HepG2 (cell line): Measurements from ENCODE around the gene PRSS27. TPM values are rescaled to one million over a fixed set of nuclear protein-coding genes. Genes with fewer than 3 reads are reported as not detected.

Experiments
- ATAC-seq: fragments of 200-7000 bp; cut with Tn5 transposase; 3 replicates; pipeline ENCODE4 v1.9.1; 2020; ENCODE audit warnings: mild to moderate bottlenecking, moderate library complexity
- BruUV-seq: library from RNA; stranded (reverse); fragments of 400-500 nt; replicated peaks from 2 replicates; lab custom pipeline; 2021; lab: Mats Ljungman, UMichigan
- CTCF ChIA-PET: fragments of 300-600 bp; formaldehyde crosslinking; extraction: SDS; loops from one replicate; lab custom pipeline; 2021; ENCODE audit warnings: low total read pairs, inconsistent platforms, low intra/inter-chr PET ratio; lab: Yijun Ruan, JAX
- POLR2A ChIA-PET: fragments of 350-600 bp; sonication (Branson Sonifier 250); formaldehyde crosslinking; loops from one replicate; lab custom pipeline; 2020; ENCODE audit warnings: antibody characterized with exemption, inconsistent platforms; lab: Yijun Ruan, JAX
- DNase-seq: peaks from one replicate; pipeline ENCODE4 v3.0.0-alpha.2; 2015; ENCODE audit warnings: low spot score
- FAIRE-seq: peaks from 3 replicates; lab custom pipeline; 2011; peaks lifted over from hg19 to GRCh38; lab: Jason Lieb, UNC
- H2AFZ ChIP-seq: one replicate; pipeline ENCODE4 v1.6.1; 2011; ENCODE audit warnings: low read length, inconsistent platforms
- H3K27ac ChIP-seq: fragments of 300-600 bp; 3 replicates; pipeline ENCODE4 v1.8.0; 2011; ENCODE audit warnings: mixed run types, mild to moderate bottlenecking, mixed read lengths, low read length, inconsistent platforms; ENCODE audit not compliant: insufficient read depth; ENCODE audit errors: extremely low read length
- H3K27me3 ChIP-seq, 2 experiments: fragments of 200-600 bp in 1 of 2; 2 replicates in 1 of 2; 3 replicates in 1 of 2; pipeline versions ENCODE4 v1.6.0 to v1.8.0; 2011; ENCODE audit warnings: low read length in 2 of 2, mild to moderate bottlenecking in 2 of 2, moderate library complexity in 2 of 2, inconsistent platforms in 1 of 2; ENCODE audit not compliant: insufficient read depth in 2 of 2, control insufficient read depth in 1 of 2
- H3K36me3 ChIP-seq, 2 experiments: fragments of 200-600 bp in 1 of 2; replicated peaks in 1 of 2; 2 replicates in 1 of 2; 3 replicates in 1 of 2; pipeline versions ENCODE4 v1.5.1 to v1.8.0; 2011; ENCODE audit warnings: low read length in 2 of 2, inconsistent platforms in 1 of 2; ENCODE audit not compliant: insufficient read depth in 2 of 2, control insufficient read depth in 1 of 2
- H3K4me1 ChIP-seq: 2 replicates; pipeline ENCODE4 v1.5.1; 2012; ENCODE audit warnings: low read length, inconsistent platforms; ENCODE audit not compliant: insufficient read depth
- H3K4me2 ChIP-seq: 2 replicates; pipeline ENCODE4 v1.6.0; 2011; ENCODE audit warnings: low read depth, low read length, inconsistent platforms
- H3K4me3 ChIP-seq, 3 experiments: fragments of 200-600 bp in 1 of 3; sonication (generic), shearing (Covaris generic) in 1 of 3; replicated peaks in 1 of 3; 2 replicates each; pipeline ENCODE4 v1.5.1; 2011 to 2016; ENCODE audit warnings: low read length in 3 of 3, inconsistent platforms in 2 of 3, low read depth in 2 of 3, mild to moderate bottlenecking in 2 of 3, control low read depth in 1 of 3, mixed read lengths in 1 of 3; ENCODE audit not compliant: insufficient read depth in 1 of 3
- H3K79me2 ChIP-seq: one replicate; pipeline ENCODE4 v1.6.1; 2011; ENCODE audit warnings: low read length, inconsistent platforms; ENCODE audit not compliant: insufficient read depth
- H3K9ac ChIP-seq: 2 replicates; pipeline ENCODE4 v1.6.0; 2011; ENCODE audit warnings: mild to moderate bottlenecking, low read depth, low read length, inconsistent platforms; ENCODE audit not compliant: insufficient read depth
- H3K9me3 ChIP-seq: 2 replicates; pipeline ENCODE4 v1.5.1; 2012; ENCODE audit warnings: mild to moderate bottlenecking, low read length
- H4K20me1 ChIP-seq: 2 replicates; pipeline ENCODE4 v1.6.0; 2011; ENCODE audit warnings: inconsistent platforms, mild to moderate bottlenecking, low read length, moderate library complexity; ENCODE audit not compliant: insufficient read depth
- FOXA1 ChIP-seq, 2 experiments: fragments of 450-650 bp in 1 of 2; sonication (generic) in 1 of 2; formaldehyde crosslinking in 1 of 2; IDR thresholded peaks; 2 replicates each; pipeline versions ENCODE4 v1.4.0 to v1.6.1; 2016 to 2020; ENCODE audit warnings: missing genetic modification reagents in 1 of 2
- FOXM1 ChIP-seq: sonication (generic); formaldehyde crosslinking; IDR thresholded peaks from 2 replicates; pipeline ENCODE4 v1.5.0; 2020; ENCODE audit warnings: missing genetic modification reagents
- NFYB ChIP-seq: sonication (generic); formaldehyde crosslinking; IDR thresholded peaks from 2 replicates; pipeline ENCODE4 v1.4.0; 2020; ENCODE audit warnings: missing genetic modification reagents
- PITX1 ChIP-seq: sonication (generic); formaldehyde crosslinking; IDR thresholded peaks from 2 replicates; pipeline ENCODE4 v1.5.1; 2020; ENCODE audit warnings: mild to moderate bottlenecking, missing genetic modification reagents
- ZKSCAN5 ChIP-seq: sonication (generic); formaldehyde crosslinking; IDR thresholded peaks from 2 replicates; pipeline ENCODE4 v1.5.1; 2020; ENCODE audit warnings: mild to moderate bottlenecking, missing genetic modification reagents
- ZKSCAN8 ChIP-seq: IDR thresholded peaks from 2 replicates; pipeline ENCODE4 v1.6.1; 2016; ENCODE audit warnings: borderline replicate concordance, missing genetic modification reagents, missing compliant biosample characterization
- WGBS: methylation state at CpG from one replicate; pipeline ENCODE4 v1.1.6; 2017; ENCODE audit warnings: low lambda C conversion rate; 5-methylcytosine and 5-hydroxymethylcytosine counted together
- in situ Hi-C: cut with HindIII; loops from 2 replicates; pipeline ENCODE4 v1.10.0; 2017; ENCODE audit warnings: low pct_unique_long_range_greater_than_20kb; ENCODE audit not compliant: extremely low pct_ligation_motif_present
- intact Hi-C: fragments of 100-400 bp; cut with micrococcal nuclease; formaldehyde crosslinking; loops from one replicate; pipeline ENCODE4 v1.10.0; 2022; ENCODE audit not compliant: unreplicated experiment
- polyA plus RNA-seq, 8 experiments: library from polyadenylated mRNA; depleted of rRNA in 3 of 8; stranded (reverse) in 7 of 8; unstranded in 1 of 8; fragments of >200 nt; fragmentation: Illumina TruSeq in 4 of 8; extraction: Trizol in 4 of 8; gene quantifications; 2 replicates each; pipeline versions ENCODE4 v1.2.1 to v1.2.3, GENCODE V29; 2011 to 2016; ENCODE audit warnings: low read depth in 4 of 8, missing spikeins in 1 of 8, mixed read lengths in 1 of 8; ENCODE audit not compliant: insufficient read depth in 1 of 8
- total RNA-seq, 5 experiments: library from RNA; depleted of rRNA; stranded (reverse); fragments of >200 nt; fragmentation: Illumina TruSeq; extraction: Trizol; gene quantifications; 2 replicates each; pipeline ENCODE4 v1.2.3, GENCODE V29; 2016; ENCODE audit warnings: low read depth in 1 of 5
- TF ChIP-seq, protein P1 (sequence below): sonication (generic); formaldehyde crosslinking; IDR thresholded peaks from 2 replicates; pipeline ENCODE4 v1.9.0; 2022; ENCODE audit warnings: low read depth, missing genetic modification reagents

Gene PRSS27
- total and polyA plus RNA-seq, 2 of the 13 experiments (the other 11 are each of a cell fraction or from before 2014, with no cell fraction given): 0.20 to 0.73 TPM

DNA sequence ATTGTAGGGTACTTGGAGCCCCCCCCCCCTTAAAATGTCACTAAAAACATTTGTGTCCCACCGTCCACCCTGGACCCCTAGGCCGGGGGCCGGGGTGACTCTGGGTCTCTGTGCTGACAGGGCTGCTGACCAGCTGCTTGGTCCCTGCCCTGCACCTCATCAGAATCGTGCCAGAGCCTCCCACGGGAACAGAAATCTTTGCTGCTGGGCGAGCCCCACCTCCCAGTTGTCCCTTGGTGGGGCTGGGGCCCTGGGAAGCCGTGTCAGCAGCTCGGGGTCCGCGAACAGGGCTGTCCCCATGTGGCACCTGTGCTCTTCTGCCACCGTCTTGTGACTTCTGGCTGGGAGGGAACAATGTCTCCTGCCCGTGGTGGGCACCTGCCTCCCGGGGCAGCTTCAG is 19.2 kb downstream of the PRSS27 start:
- H3K4me2 ChIP-seq: no peak overlapping the region
- DNase-seq: no peak
- WGBS: 95% methylated on average over 8 of the region's 13 CpGs
- TF ChIP-seq FOXA1 (IDR thresholded peaks at IDR 0.05) (no peak), FOXA1 (CRISPR knock-in tag; IDR thresholded peaks at IDR 0.05) (no peak), ZKSCAN5 (CRISPR knock-in tag) (no peak), FOXM1 (CRISPR knock-in tag) (no peak), NFYB (CRISPR knock-in tag) (no peak), ZKSCAN8 (CRISPR knock-in tag) (no peak), PITX1 (CRISPR knock-in tag) (no peak)
- TF ChIP-seq, protein P1, sequence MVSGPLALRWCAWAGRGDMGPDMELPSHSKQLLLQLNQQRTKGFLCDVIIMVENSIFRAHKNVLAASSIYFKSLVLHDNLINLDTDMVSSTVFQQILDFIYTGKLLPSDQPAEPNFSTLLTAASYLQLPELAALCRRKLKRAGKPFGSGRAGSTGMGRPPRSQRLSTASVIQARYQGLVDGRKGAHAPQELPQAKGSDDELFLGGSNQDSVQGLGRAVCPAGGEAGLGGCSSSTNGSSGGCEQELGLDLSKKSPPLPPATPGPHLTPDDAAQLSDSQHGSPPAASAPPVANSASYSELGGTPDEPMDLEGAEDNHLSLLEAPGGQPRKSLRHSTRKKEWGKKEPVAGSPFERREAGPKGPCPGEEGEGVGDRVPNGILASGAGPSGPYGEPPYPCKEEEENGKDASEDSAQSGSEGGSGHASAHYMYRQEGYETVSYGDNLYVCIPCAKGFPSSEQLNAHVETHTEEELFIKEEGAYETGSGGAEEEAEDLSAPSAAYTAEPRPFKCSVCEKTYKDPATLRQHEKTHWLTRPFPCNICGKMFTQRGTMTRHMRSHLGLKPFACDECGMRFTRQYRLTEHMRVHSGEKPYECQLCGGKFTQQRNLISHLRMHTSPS (CRISPR knock-in tag): no peak
- peaks cover 35 to 43% of the 10 kb centered on the region in 2 experiments; a peak in 4 of 5 replicates for H3K36me3 ChIP-seq
- no peak for ATAC-seq
- intact Hi-C loops (no loop called here), in situ Hi-C loops (no loop called here)
- H3K4me1 ChIP-seq: no peaks in the 10 kb centered on the region
- no peak for FAIRE-seq
- H3K79me2 ChIP-seq: no peaks in the 10 kb centered on the region
- H3K27me3 ChIP-seq: no peaks in the 10 kb centered on the region
- H3K9me3 ChIP-seq: no peaks in the 10 kb centered on the region
- H3K9ac ChIP-seq: no peak overlapping the region
- no peak overlapping the region for H3K4me3 ChIP-seq
- no TSS peak for BruUV-seq
- no peaks in the 10 kb centered on the region for H4K20me1 ChIP-seq
- H2AFZ ChIP-seq: no peak overlapping the region
- CTCF ChIA-PET: no interaction called here
- H3K27ac ChIP-seq: no peak overlapping the region
- POLR2A ChIA-PET: no interaction called here
